Progenitor cell of endocrine pancreas (in vitro differentiated cells): ENCODE results near the gene OTOP2. TPM values are rescaled to one million over a fixed set of nuclear protein-coding genes. Genes with fewer than 3 reads are reported as not detected.
A peak's percentile ranks its signal among the peaks of the same experiment; 100 is the strongest.

ENCODE experiments used
- DNase-seq: peaks from one replicate; pipeline ENCODE4 v3.0.0; 2021; ENCODE audit warnings: low spot score; ENCODE audit not compliant: unreplicated experiment
- H3K27ac Mint-ChIP-seq: 2 replicates; pipeline ENCODE4 v1.8.0; 2021; ENCODE audit warnings: mild to moderate bottlenecking, moderate library complexity, mixed read lengths
- H3K27me3 Mint-ChIP-seq: 2 replicates; pipeline ENCODE4 v1.8.0; 2021; ENCODE audit warnings: mixed read lengths
- H3K36me3 Mint-ChIP-seq: 2 replicates; pipeline ENCODE4 v1.8.0; 2022; ENCODE audit warnings: mixed read lengths; ENCODE audit not compliant: insufficient read depth
- H3K4me1 Mint-ChIP-seq: 2 replicates; pipeline ENCODE4 v1.8.0; 2021; ENCODE audit warnings: low read depth, mixed read lengths
- H3K4me3 Mint-ChIP-seq: 2 replicates; pipeline ENCODE4 v1.8.0; 2021; ENCODE audit warnings: low read depth, mild to moderate bottlenecking, moderate library complexity, mixed read lengths
- H3K9me3 Mint-ChIP-seq: 2 replicates; pipeline ENCODE4 v1.8.0; 2021; ENCODE audit warnings: low read depth, mixed read lengths
- total RNA-seq: library from RNA; stranded (reverse); gene quantifications from 2 replicates; pipeline ENCODE4 v1.2.1, GENCODE V29; 2021
- TF ChIP-seq, protein P1 (sequence below): fragments of 200-600 bp; sonication (generic); IDR thresholded peaks from one replicate; pipeline ENCODE4 v1.5.0; 2021; ENCODE audit warnings: antibody characterized with exemption, mild to moderate bottlenecking; ENCODE audit not compliant: unreplicated experiment

OTOP2 gene
- total RNA-seq, 1 donor from 2014 or later: not detected

- Mint-ChIP-seq H3K27ac (no peak overlapping the region), H3K4me3 (peak overlapping the region; percentile 70), H3K4me1 (peaks cover 2% of the 10 kb centered on the region), H3K36me3 (no peaks in the 10 kb centered on the region), H3K9me3 (no peaks in the 10 kb centered on the region), H3K27me3 (peaks cover 61% of the 10 kb centered on the region)
- TF ChIP-seq, protein P1, sequence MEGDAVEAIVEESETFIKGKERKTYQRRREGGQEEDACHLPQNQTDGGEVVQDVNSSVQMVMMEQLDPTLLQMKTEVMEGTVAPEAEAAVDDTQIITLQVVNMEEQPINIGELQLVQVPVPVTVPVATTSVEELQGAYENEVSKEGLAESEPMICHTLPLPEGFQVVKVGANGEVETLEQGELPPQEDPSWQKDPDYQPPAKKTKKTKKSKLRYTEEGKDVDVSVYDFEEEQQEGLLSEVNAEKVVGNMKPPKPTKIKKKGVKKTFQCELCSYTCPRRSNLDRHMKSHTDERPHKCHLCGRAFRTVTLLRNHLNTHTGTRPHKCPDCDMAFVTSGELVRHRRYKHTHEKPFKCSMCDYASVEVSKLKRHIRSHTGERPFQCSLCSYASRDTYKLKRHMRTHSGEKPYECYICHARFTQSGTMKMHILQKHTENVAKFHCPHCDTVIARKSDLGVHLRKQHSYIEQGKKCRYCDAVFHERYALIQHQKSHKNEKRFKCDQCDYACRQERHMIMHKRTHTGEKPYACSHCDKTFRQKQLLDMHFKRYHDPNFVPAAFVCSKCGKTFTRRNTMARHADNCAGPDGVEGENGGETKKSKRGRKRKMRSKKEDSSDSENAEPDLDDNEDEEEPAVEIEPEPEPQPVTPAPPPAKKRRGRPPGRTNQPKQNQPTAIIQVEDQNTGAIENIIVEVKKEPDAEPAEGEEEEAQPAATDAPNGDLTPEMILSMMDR: no peak
- no peak for DNase-seq
Measured at GRCh38 chr17:74893936-74894671, 30.0 kb upstream of the OTOP2 start.

DNA sequence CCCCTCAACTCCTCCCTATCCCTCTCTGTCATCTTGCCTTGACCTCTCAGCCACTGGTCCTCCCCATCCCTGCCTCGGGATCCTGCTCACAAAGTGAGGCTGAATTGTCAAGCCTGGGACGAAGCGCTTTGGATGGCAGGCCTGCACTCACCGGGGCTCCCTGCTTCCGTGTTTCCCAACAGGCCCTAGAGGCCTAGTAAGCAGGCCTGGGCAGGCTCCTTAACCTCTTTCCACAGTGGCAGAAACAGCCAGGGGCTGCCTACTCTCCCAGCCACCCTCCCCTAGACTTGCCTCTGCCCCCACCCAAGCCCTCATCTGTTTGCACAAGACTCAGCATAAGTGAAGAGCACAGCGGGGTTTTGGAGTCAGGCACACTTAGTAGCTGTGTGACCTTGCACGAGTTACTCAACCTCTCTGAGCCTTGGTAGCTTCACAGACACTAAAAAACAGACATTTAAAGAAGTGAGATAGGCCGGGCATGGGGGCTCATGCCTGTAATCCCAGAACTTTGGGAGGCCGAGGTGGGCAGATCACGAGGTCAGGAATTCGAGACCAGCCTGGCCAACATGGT, 25.6 kb upstream of the OTOP2 start:
- no peak overlapping the region for H3K4me3 Mint-ChIP-seq
- TF ChIP-seq, protein P1: no peak
- no peak for DNase-seq
- peaks cover 60% of the 10 kb centered on the region for H3K27me3 Mint-ChIP-seq
- no peaks in the 10 kb centered on the region for H3K36me3 Mint-ChIP-seq
- H3K27ac Mint-ChIP-seq: no peak overlapping the region
- H3K4me1 Mint-ChIP-seq: peaks cover 2% of the 10 kb centered on the region
- H3K9me3 Mint-ChIP-seq: no peaks in the 10 kb centered on the region

GRCh38 chr17:74900208-74900607, 23.9 kb upstream of the OTOP2 start:
- Mint-ChIP-seq H3K4me3 (no peak overlapping the region), H3K36me3 (no peaks in the 10 kb centered on the region), H3K27me3 (peaks cover 51% of the 10 kb centered on the region), H3K4me1 (no peaks in the 10 kb centered on the region), H3K9me3 (no peaks in the 10 kb centered on the region), H3K27ac (no peak overlapping the region)
- TF ChIP-seq, protein P1: no peak
- no peak for DNase-seq

DNA sequence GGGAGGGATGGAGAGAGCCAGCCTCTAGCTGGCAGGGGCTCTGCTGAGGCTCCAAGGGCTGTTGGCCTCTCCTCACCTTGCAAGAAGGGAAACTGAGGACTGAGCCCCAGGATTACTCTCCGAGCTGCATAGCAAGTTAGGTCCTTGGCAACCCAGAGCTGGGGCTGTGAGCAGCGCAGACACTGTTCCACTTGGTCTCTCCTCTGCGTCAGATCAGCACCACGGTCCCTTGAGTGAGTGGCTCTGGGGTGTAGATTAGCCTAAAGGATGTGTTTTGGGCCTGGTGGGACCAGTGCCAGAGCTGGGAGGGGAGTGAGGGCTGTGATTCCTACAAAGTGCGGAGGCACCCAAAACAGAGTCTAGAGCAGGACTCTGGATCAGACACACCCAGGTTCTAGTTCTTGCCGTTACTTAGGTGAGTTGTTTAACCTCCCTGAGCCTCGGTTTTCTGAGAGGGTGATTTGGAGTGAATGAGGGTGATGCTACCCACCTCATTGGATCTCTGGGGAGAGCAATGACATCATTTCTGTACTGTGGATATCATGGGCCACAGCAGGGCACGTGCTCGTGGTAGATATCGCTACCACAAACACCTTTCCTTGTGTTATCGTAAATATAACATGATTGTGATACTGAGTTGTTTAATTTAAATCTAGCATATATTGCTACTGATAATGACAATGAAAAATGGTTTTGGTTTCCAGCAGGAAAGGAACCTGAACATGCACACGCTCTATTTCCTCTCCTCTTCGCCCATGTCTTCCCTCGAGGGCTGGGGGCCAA, 22.5 kb upstream of the OTOP2 start:
- DNase-seq: no peak
- no peak overlapping the region for H3K4me3 Mint-ChIP-seq
- H3K36me3 Mint-ChIP-seq: no peaks in the 10 kb centered on the region
- H3K9me3 Mint-ChIP-seq: no peaks in the 10 kb centered on the region
- H3K4me1 Mint-ChIP-seq: no peaks in the 10 kb centered on the region
- peaks cover 40% of the 10 kb centered on the region for H3K27me3 Mint-ChIP-seq
- H3K27ac Mint-ChIP-seq: no peak overlapping the region
- TF ChIP-seq, protein P1: no peak

DNA sequence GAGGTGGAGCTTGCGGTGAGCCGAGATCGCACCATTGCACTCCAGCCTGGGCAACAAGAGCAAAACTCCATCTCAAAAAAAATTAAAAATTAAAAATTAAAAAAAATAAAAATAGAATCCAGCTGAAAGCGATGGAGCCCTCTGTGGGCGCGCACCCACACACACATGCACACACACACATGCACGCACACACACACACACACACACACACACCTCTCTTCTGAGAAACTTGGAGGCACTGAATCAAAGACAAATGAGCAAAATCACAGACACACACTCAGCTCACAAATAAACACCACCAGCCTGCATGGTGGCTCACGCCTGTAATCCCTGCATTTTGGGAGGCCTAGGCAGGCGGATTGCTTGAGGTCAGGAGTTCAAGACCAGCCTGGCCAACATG, 21.0 kb upstream of the OTOP2 start:
- H3K4me3 Mint-ChIP-seq: no peak overlapping the region
- DNase-seq: no peak
- TF ChIP-seq, protein P1: no peak
- no peaks in the 10 kb centered on the region for H3K9me3 Mint-ChIP-seq
- peaks cover 2% of the 10 kb centered on the region for H3K4me1 Mint-ChIP-seq
- no peak overlapping the region for H3K27ac Mint-ChIP-seq
- peaks cover 33% of the 10 kb centered on the region for H3K27me3 Mint-ChIP-seq
- no peaks in the 10 kb centered on the region for H3K36me3 Mint-ChIP-seq
